A549 (cell line): ENCODE data around the gene LANCL1. TPM values are rescaled to one million over a fixed set of nuclear protein-coding genes. Genes with fewer than 3 reads are reported as not detected.
"Not testable (repeated sequence)": the region's sequence is repeated elsewhere in the genome, so short reads cannot be mapped to it uniquely, and the experiment has no call there.

Experiments
- ATAC-seq, 2 experiments: fragments of 200-7000 bp in 1 of 2; fragments of >200 bp in 1 of 2; cut with Nextera tagmentation in 1 of 2; cut with Tn5 transposase in 1 of 2; 3 replicates each; pipeline versions ENCODE4 v1.8.0 to v1.9.1; 2018 to 2020; ENCODE audit warnings: mild to moderate bottlenecking in 1 of 2, moderate library complexity in 1 of 2
- CTCF ChIA-PET: fragments of 300-600 bp; sonication (Branson Sonifier 250); formaldehyde crosslinking; extraction: SDS; loops from one replicate; lab custom pipeline; 2021; ENCODE audit warnings: antibody characterized with exemption, inconsistent platforms; lab: Yijun Ruan, JAX
- POLR2A ChIA-PET: fragments of 350-600 bp; formaldehyde crosslinking; extraction: SDS; loops from one replicate; lab custom pipeline; 2021; ENCODE audit warnings: antibody characterized with exemption, inconsistent platforms; lab: Yijun Ruan, JAX
- DNase-seq, 2 experiments: peaks; one replicate each; pipeline versions ENCODE4 v3.0.0 to v3.0.0-alpha.2; 2011 to 2016; ENCODE audit warnings: low read depth in 1 of 2, low spot score in 1 of 2
- FAIRE-seq: peaks from 2 replicates; lab custom pipeline; 2011; peaks lifted over from hg19 to GRCh38; lab: Jason Lieb, UNC
- H3K27ac ChIP-seq, 2 experiments: fragments of >200 bp; sonication (Bioruptor Twin); formaldehyde crosslinking; 3 replicates each; pipeline ENCODE4 v1.5.1; 2016 to 2017
- H3K4me1 ChIP-seq: fragments of >200 bp; sonication (Bioruptor Twin); formaldehyde crosslinking; 3 replicates; pipeline ENCODE4 v1.6.1; 2016
- H3K4me2 ChIP-seq: fragments of >200 bp; sonication (Bioruptor Twin); formaldehyde crosslinking; 3 replicates; pipeline ENCODE4 v1.6.1; 2016
- H3K4me3 ChIP-seq: fragments of >200 bp; sonication (Bioruptor Twin); formaldehyde crosslinking; 3 replicates; pipeline ENCODE4 v1.5.1; 2016
- H3K9me3 ChIP-seq: fragments of >200 bp; sonication (Bioruptor Twin); formaldehyde crosslinking; 3 replicates; pipeline ENCODE4 v1.6.1; 2016
- ATOH8 ChIP-seq: fragments of 250-450 bp; sonication (Bioruptor Pico); IDR thresholded peaks from 2 replicates; pipeline ENCODE4 v1.5.0; 2020; ENCODE audit warnings: low read depth, mild to moderate bottlenecking, moderate library complexity
- CHD2 ChIP-seq: fragments of 150-350 bp; IDR thresholded peaks from 2 replicates; pipeline ENCODE4 v1.6.1; 2014; ENCODE audit warnings: low read length; ENCODE audit not compliant: partially characterized antibody
- CTCF ChIP-seq: fragments of >200 bp; sonication (Bioruptor Twin); formaldehyde crosslinking; IDR thresholded peaks from 3 replicates; pipeline ENCODE4 v1.5.1; 2016
- FOSB ChIP-seq: fragments of 250-450 bp; sonication (Bioruptor Pico); IDR thresholded peaks from 2 replicates; pipeline ENCODE4 v1.5.0; 2020; ENCODE audit warnings: mild to moderate bottlenecking, moderate library complexity
- FOSL2 ChIP-seq, 2 experiments: fragments of 450-650 bp in 1 of 2; fragments of >200 bp in 1 of 2; sonication (Bioruptor Twin) in 1 of 2; formaldehyde crosslinking; IDR thresholded peaks; 2 replicates each; pipeline versions ENCODE4 v1.5.0 to v1.6.1; 2016 to 2020; ENCODE audit warnings: mild to moderate bottlenecking in 1 of 2, moderate library complexity in 1 of 2
- GATA3 ChIP-seq: IDR thresholded peaks from 2 replicates; pipeline ENCODE4 v1.6.1; 2012; ENCODE audit warnings: borderline replicate concordance
- KDM1A ChIP-seq: fragments of 200-600 bp; sonication (generic); IDR thresholded peaks from 2 replicates; pipeline ENCODE4 v1.6.1; 2016; ENCODE audit warnings: low read depth, mild to moderate bottlenecking
- NFE2L2 ChIP-seq: fragments of 150-350 bp; conservative IDR thresholded peaks from 2 replicates; pipeline ENCODE4 v1.6.1; 2014; ENCODE audit warnings: low read length
- NR3C1 ChIP-seq: fragments of >200 bp; sonication (Bioruptor Twin); formaldehyde crosslinking; IDR thresholded peaks from 3 replicates; pipeline ENCODE4 v1.6.1; 2017
- PHF8 ChIP-seq: fragments of 200-600 bp; sonication (generic); IDR thresholded peaks from 2 replicates; pipeline ENCODE4 v1.6.1; 2016; ENCODE audit warnings: low read depth, mild to moderate bottlenecking, antibody characterized with exemption, moderate library complexity, borderline replicate concordance
- POLR2AphosphoS2 ChIP-seq: conservative IDR thresholded peaks from 2 replicates; pipeline ENCODE4 v1.6.1; 2012; ENCODE audit warnings: low read length, improper control_type of control experiment, inconsistent platforms
- RAD21 ChIP-seq, 2 experiments: fragments of >200 bp in 1 of 2; sonication (Bioruptor Twin) in 1 of 2; formaldehyde crosslinking in 1 of 2; IDR thresholded peaks in 1 of 2; conservative IDR thresholded peaks in 1 of 2; 2 replicates in 1 of 2; 3 replicates in 1 of 2; pipeline ENCODE4 v1.6.1; 2012 to 2018; ENCODE audit warnings: inconsistent platforms in 1 of 2
- RARB ChIP-seq: fragments of 250-450 bp; sonication (Bioruptor Pico); IDR thresholded peaks from 2 replicates; pipeline ENCODE4 v1.8.0; 2021; ENCODE audit warnings: mild to moderate bottlenecking, moderate library complexity
- ZFP36 ChIP-seq: fragments of 450-650 bp; IDR thresholded peaks from 2 replicates; pipeline ENCODE4 v1.6.1; 2014; ENCODE audit warnings: borderline replicate concordance; ENCODE audit not compliant: partially characterized antibody
- ZNF302 ChIP-seq: fragments of 250-450 bp; sonication (Bioruptor Pico); IDR thresholded peaks from 2 replicates; pipeline ENCODE4 v1.9.0; 2021; ENCODE audit warnings: inconsistent platforms, mild to moderate bottlenecking, moderate library complexity
- WGBS: methylation state at CpG from one replicate; pipeline ENCODE4 v1.1.6; 2017; ENCODE audit errors: missing lambda C conversion rate; 5-methylcytosine and 5-hydroxymethylcytosine counted together
- polyA plus RNA-seq, 4 experiments: library from polyadenylated mRNA; depleted of rRNA in 3 of 4; stranded (reverse); fragments of >200 nt; fragmentation: RNase III in 1 of 4; extraction: RNeasy Plus Mini Kit Qiagen cat#74134 plus additional on column Dnase treatment in 1 of 4; gene quantifications; 2 replicates in 3 of 4; 3 replicates in 1 of 4; pipeline ENCODE4 v1.2.3, GENCODE V29; 2011 to 2017
- TF ChIP-seq, protein P1 (sequence below): fragments of 250-450 bp; sonication (Bioruptor Pico); IDR thresholded peaks from 2 replicates; pipeline ENCODE4 v1.5.0; 2021; ENCODE audit warnings: mild to moderate bottlenecking, moderate library complexity, borderline replicate concordance
- TF ChIP-seq, protein P2 (sequence below): fragments of >200 bp; sonication (Bioruptor Twin); formaldehyde crosslinking; IDR thresholded peaks from 3 replicates; pipeline ENCODE4 v1.6.1; 2016
- TF ChIP-seq, protein P3 (sequence below): fragments of 150-350 bp; IDR thresholded peaks from 2 replicates; pipeline ENCODE4 v1.6.1; 2014; ENCODE audit warnings: low read depth, mild to moderate bottlenecking, low read length

Gene LANCL1
- polyA plus RNA-seq, 2 of the 4 experiments (the other 2 are of a cell fraction), result 30.1 to 83.7 TPM

- ATAC-seq, POLR2A ChIA-PET, H3K4me1 ChIP-seq, FAIRE-seq, H3K4me3 ChIP-seq, H3K27ac ChIP-seq, CTCF ChIA-PET, DNase-seq, H3K4me2 ChIP-seq: not testable (repeated sequence)
- 84% methylated on average over 3 of the region's 3 CpGs for WGBS
- peak; percentile 52; the same call in 1 of the 2 replicates for TF ChIP-seq KDM1A
- peaks cover 11% of the 10 kb centered on the region; the same call in 2 of the 3 replicates for H3K9me3 ChIP-seq
These were observed 25.6 kb downstream of the LANCL1 start for GRCh38 chr2:210450942-210451341.

- CTCF ChIA-PET, result no interaction called here
These were observed 30.8 kb downstream of the LANCL1 start for GRCh38 chr2:210445732-210446131.

More at GRCh38 chr2:210445732-210446131, 30.8 kb downstream of the LANCL1 start:
- DNase-seq, result no peak
- POLR2A ChIA-PET, result no interaction called here
- TF ChIP-seq ATOH8 (CRISPR knock-in tag) (no peak), FOSL2 (IDR thresholded peaks at IDR 0.05) (no peak), FOSL2 (CRISPR knock-in tag; IDR thresholded peaks at IDR 0.05) (no peak), GATA3 (no peak), NFE2L2 (no peak), ZNF302 (no peak), NR3C1 (no peak), CHD2 (no peak), ZFP36 (no peak), RARB (no peak), POLR2AphosphoS2 (no peak), FOSB (CRISPR knock-in tag) (no peak), CTCF (no peak), KDM1A (no peak), RAD21 (conservative IDR thresholded peaks at IDR 0.05 in 1 of 2, IDR thresholded peaks at IDR 0.05 in 1 of 2) (no peak), PHF8 (no peak)
- TF ChIP-seq, protein P1, sequence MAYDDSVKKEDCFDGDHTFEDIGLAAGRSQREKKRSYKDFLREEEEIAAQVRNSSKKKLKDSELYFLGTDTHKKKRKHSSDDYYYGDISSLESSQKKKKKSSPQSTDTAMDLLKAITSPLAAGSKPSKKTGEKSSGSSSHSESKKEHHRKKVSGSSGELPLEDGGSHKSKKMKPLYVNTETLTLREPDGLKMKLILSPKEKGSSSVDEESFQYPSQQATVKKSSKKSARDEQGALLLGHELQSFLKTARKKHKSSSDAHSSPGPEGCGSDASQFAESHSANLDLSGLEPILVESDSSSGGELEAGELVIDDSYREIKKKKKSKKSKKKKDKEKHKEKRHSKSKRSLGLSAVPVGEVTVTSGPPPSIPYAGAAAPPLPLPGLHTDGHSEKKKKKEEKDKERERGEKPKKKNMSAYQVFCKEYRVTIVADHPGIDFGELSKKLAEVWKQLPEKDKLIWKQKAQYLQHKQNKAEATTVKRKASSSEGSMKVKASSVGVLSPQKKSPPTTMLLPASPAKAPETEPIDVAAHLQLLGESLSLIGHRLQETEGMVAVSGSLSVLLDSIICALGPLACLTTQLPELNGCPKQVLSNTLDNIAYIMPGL (CRISPR knock-in tag), result no peak
- TF ChIP-seq, protein P2, sequence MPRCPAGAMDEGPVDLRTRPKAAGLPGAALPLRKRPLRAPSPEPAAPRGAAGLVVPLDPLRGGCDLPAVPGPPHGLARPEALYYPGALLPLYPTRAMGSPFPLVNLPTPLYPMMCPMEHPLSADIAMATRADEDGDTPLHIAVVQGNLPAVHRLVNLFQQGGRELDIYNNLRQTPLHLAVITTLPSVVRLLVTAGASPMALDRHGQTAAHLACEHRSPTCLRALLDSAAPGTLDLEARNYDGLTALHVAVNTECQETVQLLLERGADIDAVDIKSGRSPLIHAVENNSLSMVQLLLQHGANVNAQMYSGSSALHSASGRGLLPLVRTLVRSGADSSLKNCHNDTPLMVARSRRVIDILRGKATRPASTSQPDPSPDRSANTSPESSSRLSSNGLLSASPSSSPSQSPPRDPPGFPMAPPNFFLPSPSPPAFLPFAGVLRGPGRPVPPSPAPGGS, result no peak
- TF ChIP-seq, protein P3, sequence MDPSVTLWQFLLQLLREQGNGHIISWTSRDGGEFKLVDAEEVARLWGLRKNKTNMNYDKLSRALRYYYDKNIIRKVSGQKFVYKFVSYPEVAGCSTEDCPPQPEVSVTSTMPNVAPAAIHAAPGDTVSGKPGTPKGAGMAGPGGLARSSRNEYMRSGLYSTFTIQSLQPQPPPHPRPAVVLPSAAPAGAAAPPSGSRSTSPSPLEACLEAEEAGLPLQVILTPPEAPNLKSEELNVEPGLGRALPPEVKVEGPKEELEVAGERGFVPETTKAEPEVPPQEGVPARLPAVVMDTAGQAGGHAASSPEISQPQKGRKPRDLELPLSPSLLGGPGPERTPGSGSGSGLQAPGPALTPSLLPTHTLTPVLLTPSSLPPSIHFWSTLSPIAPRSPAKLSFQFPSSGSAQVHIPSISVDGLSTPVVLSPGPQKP, result no peak
- no peak for FAIRE-seq
- Histone ChIP-seq H3K4me1 (no peaks in the 10 kb centered on the region), H3K9me3 (peaks cover 11% of the 10 kb centered on the region; the same call in 2 of the 3 replicates), H3K4me3 (no peak overlapping the region), H3K4me2 (no peak overlapping the region), H3K27ac (no peak overlapping the region)
- 96% methylated on average over 3 of the region's 3 CpGs for WGBS
- no peak for ATAC-seq
